ENCODE data around the gene PRRX2.
"Not testable (repeated sequence)": the region's sequence is repeated elsewhere in the genome, so short reads cannot be mapped to it uniquely, and the experiment has no call there.

PRRX2 gene

GRCh38 chr9:129665389-129665775, at the start of gene PRRX2:
Gene PRRX2 (plus strand): TSS chr9:129665647. CDS start chr9:129665868, 221 bp downstream.
- peak; percentile 60 for DNase-seq

DNA sequence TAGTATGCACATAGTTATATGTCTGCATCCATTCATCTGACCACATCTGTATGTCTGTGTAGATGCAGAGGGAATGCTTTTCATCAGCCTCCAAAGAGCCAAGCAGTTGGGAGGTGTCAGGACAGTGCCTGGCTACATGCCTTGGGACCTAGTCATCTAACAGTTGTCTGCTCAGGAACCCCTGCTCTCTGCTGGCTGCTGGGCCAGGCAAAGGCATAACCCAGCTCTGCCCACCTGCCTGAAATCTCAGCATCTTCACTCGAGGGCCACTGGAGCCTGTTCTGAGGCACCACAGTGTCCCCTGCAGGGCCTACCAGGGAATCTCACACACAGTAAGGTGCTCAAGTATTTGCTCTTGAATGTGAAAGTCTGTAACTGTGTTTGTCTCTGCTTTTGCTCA, 48.3 kb upstream of the PRRX2 start:
- DNase-seq = no peak

DNA sequence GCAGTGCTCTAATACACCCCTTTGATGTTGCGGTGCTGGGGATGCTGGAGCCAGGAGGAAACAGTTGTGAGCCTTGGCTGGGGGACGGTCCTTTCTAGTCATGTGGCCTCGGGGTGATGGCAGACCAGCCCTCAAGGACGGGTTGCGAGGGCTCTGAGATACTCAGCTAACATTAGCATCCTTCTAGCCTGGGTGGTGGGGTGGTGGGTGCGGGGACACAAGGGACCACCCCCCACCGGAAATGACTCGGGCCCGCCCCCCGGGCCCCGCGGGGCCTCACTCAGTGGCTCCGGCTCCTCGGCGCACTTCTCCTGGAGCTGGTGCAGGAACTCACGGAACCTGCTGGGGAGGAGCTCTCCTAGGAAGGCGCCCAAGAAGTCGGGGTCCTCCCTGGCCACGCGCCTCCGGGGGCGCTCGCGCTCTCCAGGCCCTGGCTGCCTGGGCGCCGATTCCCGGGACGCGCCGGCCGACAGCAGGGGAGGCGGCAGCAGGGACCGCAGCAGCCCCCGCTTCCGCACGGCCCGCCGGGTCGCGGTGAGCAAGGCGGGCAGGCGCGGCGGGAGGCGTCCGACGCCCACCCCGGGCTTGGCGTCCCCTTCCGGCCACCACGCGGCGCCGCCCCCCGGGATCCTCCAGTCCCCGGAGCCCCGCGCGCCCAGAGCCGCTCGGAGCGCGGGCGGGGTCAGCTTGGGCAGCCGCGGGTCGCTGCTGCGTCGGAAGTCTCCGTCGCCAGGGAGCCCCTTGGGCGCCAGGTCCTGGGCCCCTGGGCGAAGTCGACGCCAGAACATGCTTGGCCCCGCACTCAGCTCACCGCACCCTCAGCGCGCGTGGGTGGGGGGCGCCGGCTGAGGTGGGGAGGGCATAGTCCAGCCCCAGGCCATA, 45.4 kb upstream of the PRRX2 start:
- no peak for DNase-seq

DNA sequence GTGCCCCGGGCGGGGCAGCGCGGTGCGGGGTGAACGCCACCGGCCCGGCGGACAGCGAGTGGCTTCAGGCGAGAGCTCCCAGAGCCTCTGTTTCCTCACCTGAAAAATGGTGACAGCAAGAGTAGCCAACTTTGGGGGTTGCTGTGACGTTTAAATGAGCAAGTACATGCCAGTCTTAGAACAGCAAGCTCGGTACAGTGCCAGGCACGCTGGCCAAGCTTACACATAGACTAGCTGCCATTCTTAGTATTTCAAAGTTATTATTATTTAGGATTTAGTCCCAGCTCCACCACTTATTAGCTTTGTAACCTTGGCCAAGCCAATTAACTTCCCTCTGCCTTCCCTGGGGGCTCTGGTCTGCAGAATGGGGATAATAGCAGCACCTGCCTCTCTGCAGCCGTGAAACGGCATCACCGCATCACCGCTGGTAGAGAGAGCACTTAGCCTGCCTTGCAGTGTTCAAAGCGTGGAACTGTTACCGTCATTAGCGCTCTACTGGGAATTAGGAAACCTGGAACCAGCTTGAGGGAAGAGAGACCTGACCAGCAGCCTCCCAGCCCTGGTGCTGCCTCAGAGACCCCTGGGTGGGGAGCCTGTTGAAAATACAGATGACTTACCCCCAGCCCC, 44.7 kb upstream of the PRRX2 start, which contains the start of gene C9orf50:
Gene C9orf50 (minus strand): TSS at position 433 of the 627 bp plus-strand sequence. CDS start 527 bp downstream, outside the sequence.
- DNase-seq = no peak

DNA sequence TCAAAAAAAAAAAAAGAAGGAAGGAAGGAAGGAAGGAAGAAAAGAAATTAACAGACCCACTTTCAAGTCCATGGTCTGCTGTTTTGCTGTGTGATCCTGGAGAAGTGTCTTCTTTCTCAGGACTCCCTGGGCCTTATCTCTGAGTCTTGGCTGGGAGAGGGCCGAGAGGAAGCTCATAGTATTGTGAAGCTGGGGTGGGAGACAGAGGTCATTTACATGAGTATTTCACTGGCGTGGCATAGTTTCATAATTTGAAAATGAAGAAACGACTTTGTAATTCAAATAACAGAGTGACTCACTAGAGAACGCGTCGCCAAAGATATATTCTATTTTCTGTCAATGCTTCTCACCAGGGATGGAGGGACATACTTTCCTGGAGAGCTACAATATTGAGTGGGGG, 42.1 kb upstream of the PRRX2 start:
- DNase-seq = no peak

DNA sequence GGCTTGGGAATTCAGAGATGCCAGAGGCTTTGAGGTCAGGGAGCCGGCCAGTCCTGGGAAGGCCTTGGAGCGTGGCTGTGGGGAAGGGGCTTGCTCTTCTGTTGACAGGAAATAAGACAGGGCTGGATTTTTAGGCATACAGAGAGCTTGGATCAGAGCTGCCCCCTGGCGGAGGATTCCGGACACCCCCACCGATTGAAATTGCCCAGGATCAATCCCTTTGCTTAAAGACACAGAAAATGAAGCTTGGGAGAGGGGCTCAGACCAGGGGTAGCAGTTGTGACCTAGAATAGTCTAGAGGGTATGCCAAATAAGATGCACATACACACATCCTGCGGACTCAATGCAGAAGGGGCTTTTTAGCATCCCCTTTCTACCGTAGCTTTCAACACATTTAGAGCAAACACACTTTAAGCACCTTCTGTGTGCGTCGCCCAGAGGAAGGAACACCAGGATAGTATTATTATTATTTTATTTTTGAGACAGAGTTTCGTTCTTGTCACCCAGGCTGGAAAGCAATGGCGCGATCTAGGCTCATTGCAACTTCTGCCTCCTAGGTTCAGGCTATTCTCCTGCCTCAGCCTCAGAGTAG, 41.2 kb upstream of the PRRX2 start:
- peak; percentile 84 for DNase-seq

GRCh38 chr9:129624947-129625346, 40.5 kb upstream of the PRRX2 start:
- DNase-seq = peak; percentile 44

DNA sequence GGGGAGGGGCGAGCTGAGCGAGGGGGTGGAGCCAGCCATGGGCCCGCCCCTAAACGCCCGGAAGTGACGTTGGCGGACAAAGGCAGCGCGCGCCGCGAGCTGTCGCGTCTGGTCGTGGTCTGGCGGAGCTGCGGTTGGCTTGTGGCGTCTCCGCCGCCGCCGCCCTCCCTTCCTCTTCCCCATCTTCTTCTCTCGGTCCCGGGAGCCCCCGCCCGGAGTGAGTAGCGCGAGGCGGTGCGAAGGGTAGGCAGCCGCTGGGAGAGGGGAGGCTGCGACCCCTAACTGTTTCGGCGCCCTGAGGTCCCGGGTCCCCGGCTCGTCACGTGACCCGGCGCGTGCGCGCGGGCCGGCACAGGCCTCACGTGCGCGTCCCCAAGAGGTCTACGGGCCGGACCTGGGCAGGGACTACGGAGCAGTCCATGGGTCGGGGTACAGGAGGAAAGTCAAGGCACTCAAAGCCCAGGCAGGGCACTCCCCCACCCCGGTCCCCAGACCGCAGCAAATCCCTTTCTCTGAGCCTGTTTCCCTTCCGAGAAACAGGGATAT, 39.3 kb upstream of the PRRX2 start, which contains the start of gene NTMT1:
Gene NTMT1 (plus strand): TSS at position 85 of the 546 bp plus-strand sequence. CDS start 6,541 bp downstream, outside the sequence.
- DNase-seq = peak; percentile 93

DNA sequence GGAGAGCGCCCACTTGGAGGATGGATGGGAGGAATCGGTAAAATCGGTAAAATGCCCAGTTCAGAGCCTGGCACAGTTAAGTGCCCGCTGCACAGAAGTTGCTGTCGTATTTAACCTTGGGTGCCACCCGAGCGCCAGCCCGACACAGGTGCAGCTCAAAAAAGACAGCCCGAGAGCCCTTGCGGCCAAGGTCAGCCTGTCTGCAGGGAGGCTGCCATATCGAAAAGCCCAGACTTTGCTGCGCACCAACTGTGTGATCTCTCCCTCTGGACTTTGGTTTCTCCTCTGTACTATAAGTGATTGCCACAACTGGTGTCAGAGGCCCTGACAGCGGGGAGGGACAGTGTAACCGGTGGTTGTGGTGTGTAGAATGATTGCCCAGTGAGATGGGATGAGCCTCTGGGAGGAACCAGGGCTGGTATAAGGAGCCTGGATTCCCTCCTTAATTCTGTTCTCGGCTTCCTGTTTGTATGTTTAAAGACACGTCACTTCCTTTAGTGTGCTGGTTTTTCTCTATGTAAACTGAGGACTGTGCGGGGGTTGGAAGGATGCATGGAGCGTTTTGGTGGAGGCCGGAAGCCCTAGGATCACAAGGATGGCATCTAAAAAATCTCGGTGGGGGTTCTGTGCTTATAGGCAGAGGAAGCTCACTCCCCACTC, 38.7 kb upstream of the PRRX2 start:
- peak; percentile 47 for DNase-seq

- DNase-seq = no peak
Observed at GRCh38 chr9:129627556-129628440, 37.6 kb upstream of the PRRX2 start.

- DNase-seq = no peak
Observed at GRCh38 chr9:129628709-129629108, 36.7 kb upstream of the PRRX2 start.

GRCh38 chr9:129629251-129629820, 36.1 kb upstream of the PRRX2 start:
- DNase-seq = no peak

DNA sequence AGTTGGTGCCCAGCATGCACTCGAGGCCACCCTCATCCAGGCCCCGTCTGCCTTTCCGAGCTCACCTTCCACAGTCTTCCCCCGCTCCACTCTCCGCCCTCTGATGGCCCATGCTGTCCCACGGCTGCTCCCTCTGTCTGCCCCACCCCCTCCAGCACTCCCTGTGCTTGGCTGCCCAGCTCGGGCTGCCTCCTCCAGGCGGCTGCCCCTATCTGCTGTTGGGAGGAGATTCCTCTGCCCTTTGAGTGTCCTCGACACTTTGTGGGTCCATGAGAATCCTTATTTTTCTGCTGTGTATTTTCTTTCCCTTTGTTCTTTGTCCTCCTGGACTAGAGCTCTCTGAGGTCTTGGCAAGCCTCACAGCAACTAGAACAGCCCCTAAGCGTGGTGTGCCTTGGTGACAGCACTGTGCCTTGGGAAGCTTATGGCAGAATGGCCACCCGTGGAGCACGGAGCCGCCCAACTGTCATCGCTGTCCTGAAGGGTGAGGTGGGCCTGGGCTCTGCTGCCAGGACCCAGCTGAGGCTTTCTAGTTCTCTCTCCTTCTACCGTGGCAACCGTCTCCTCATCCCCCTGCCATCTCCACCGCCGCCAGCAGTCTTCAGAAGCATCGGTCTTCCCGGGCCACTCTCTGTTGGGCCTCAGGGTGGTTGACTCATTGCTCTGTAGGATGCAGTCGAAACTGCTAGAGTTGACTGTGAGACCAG, 34.3 kb upstream of the PRRX2 start:
- peak; percentile 31 for DNase-seq

GRCh38 chr9:129631674-129632129, 33.7 kb upstream of the PRRX2 start:
- no peak for DNase-seq

GRCh38 chr9:129632460-129632859, 33.0 kb upstream of the PRRX2 start:
- DNase-seq = peak; percentile 33

- no peak for DNase-seq
Observed at GRCh38 chr9:129633207-129633606, 32.2 kb upstream of the PRRX2 start.

GRCh38 chr9:129633848-129634247, 31.6 kb upstream of the PRRX2 start:
- no peak for DNase-seq

- no peak for DNase-seq
Observed at GRCh38 chr9:129635099-129636065, 30.1 kb upstream of the PRRX2 start.

DNA sequence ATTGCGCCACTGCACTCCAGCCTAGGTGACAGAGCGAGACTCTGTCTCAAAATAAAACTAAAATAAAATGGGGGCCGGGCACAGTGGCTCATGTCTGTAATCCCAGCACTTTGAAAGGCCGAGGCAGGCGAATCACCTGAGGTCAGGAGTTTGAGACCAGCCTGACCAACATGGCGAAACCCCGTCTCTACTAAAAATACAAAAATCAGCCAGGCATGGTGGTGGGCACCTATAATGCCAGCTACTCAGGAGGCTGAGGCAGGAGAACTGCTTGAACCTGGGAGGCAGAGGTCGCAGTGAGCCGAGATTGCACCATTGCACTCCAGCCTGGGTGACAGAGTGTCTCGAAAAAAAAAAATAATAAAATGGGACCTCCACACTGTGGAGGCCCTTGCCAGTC, 29.1 kb upstream of the PRRX2 start:
- DNase-seq = not testable (repeated sequence)
